Keratinocyte (primary cell): Measurements from ENCODE around the gene YDJC. TPM values are rescaled to one million over a fixed set of nuclear protein-coding genes. Genes with fewer than 3 reads are reported as not detected.

ENCODE experiments used
- DNase-seq: peaks from one replicate; pipeline ENCODE4 v3.0.0-alpha.2; 2011; ENCODE audit warnings: low read depth, missing footprints, low spot score
- FAIRE-seq: peaks from 2 replicates; lab custom pipeline; 2011; peaks lifted over from hg19 to GRCh38; lab: Jason Lieb, UNC
- H2AFZ ChIP-seq: 2 replicates; pipeline ENCODE4 v1.6.0; 2012; ENCODE audit warnings: low read length, control low read depth, inconsistent platforms; ENCODE audit not compliant: control insufficient read depth
- H3K27ac ChIP-seq: 2 replicates; pipeline ENCODE4 v1.5.1; 2011; ENCODE audit warnings: low read length; ENCODE audit not compliant: control insufficient read depth, insufficient read depth
- H3K27me3 ChIP-seq: 3 replicates; pipeline ENCODE4 v1.6.0; 2011; ENCODE audit warnings: low read length; ENCODE audit not compliant: control insufficient read depth, insufficient read depth; ENCODE audit errors: extremely low read depth
- H3K36me3 ChIP-seq, 2 experiments: 2 replicates in 1 of 2; 3 replicates in 1 of 2; pipeline ENCODE4 v1.5.1; 2011; ENCODE audit warnings: low read length in 2 of 2, mild to moderate bottlenecking in 1 of 2; ENCODE audit not compliant: control insufficient read depth in 2 of 2, insufficient read depth in 2 of 2; ENCODE audit errors: extremely low read depth in 1 of 2
- H3K4me1 ChIP-seq: 3 replicates; pipeline ENCODE4 v1.5.1; 2011; ENCODE audit warnings: low read length; ENCODE audit not compliant: control insufficient read depth, insufficient read depth; ENCODE audit errors: extremely low read depth
- H3K4me2 ChIP-seq: 3 replicates; pipeline ENCODE4 v1.6.0; 2011; ENCODE audit warnings: low read depth, low read length; ENCODE audit not compliant: control insufficient read depth, insufficient read depth; ENCODE audit errors: extremely low read depth
- H3K4me3 ChIP-seq, 3 experiments: fragments of 200-600 bp in 1 of 3; sonication (generic) in 1 of 3; 2 replicates in 2 of 3; 3 replicates in 1 of 3; pipeline ENCODE4 v1.5.1; 2011 to 2016; ENCODE audit warnings: low read length in 3 of 3, mild to moderate bottlenecking in 3 of 3, control low read depth in 2 of 3, inconsistent platforms in 1 of 3, low read depth in 1 of 3, mixed read lengths in 1 of 3, mixed run types in 1 of 3, moderate library complexity in 1 of 3; ENCODE audit not compliant: control insufficient read depth in 2 of 3, insufficient read depth in 2 of 3; ENCODE audit errors: extremely low read depth in 1 of 3
- H3K79me2 ChIP-seq: 2 replicates; pipeline ENCODE4 v1.6.0; 2012; ENCODE audit warnings: low read length; ENCODE audit not compliant: control insufficient read depth, insufficient read depth
- H3K9ac ChIP-seq: 3 replicates; pipeline ENCODE4 v1.6.0; 2011; ENCODE audit warnings: low read length; ENCODE audit not compliant: control insufficient read depth, insufficient read depth; ENCODE audit errors: extremely low read depth
- H3K9me1 ChIP-seq: 3 replicates; pipeline ENCODE4 v1.6.0; 2011; ENCODE audit warnings: low read length; ENCODE audit not compliant: control insufficient read depth, insufficient read depth; ENCODE audit errors: extremely low read depth
- H3K9me3 ChIP-seq: 2 replicates; pipeline ENCODE4 v1.5.1; 2012; ENCODE audit warnings: low read depth, low read length; ENCODE audit not compliant: control insufficient read depth
- H4K20me1 ChIP-seq: 3 replicates; pipeline ENCODE4 v1.6.0; 2011; ENCODE audit warnings: low read length; ENCODE audit not compliant: control insufficient read depth, insufficient read depth; ENCODE audit errors: extremely low read depth
- EZH2 ChIP-seq: IDR thresholded peaks from one replicate; pipeline ENCODE4 v1.6.1; 2012; ENCODE audit warnings: inconsistent platforms, mild to moderate bottlenecking, low read length, moderate library complexity
- dilution Hi-C: fragments of 300-500 bp; cut with MboI; formaldehyde crosslinking; loops from one replicate; pipeline ENCODE4 v1.7.0; 2020; ENCODE audit warnings: low sequenced_read_pairs; ENCODE audit not compliant: extremely low pct_ligation_motif_present
- polyA plus RNA-seq, 5 experiments: library from polyadenylated mRNA; depleted of rRNA in 3 of 5; stranded (reverse) in 3 of 5; stranded (forward) in 1 of 5; unstranded in 1 of 5; fragments of >200 nt; gene quantifications; 1 replicate in 1 of 5; 2 replicates in 3 of 5; 3 replicates in 1 of 5; pipeline versions ENCODE4 v1.2.1 to v1.2.3, GENCODE V29; 2011 to 2012; ENCODE audit warnings: missing spikeins in 2 of 5, low read depth in 1 of 5, low replicate concordance in 1 of 5
- TF ChIP-seq, protein P1 (sequence below), 3 experiments: IDR thresholded peaks in 1 of 3; conservative IDR thresholded peaks in 1 of 3; optimal IDR thresholded peaks in 1 of 3; 2 replicates in 2 of 3; 3 replicates in 1 of 3; pipeline versions ENCODE3 to v1.5.1; 2011; ENCODE audit warnings: low read length in 3 of 3, mild to moderate bottlenecking in 3 of 3, moderate library complexity in 2 of 3, control low read depth in 1 of 3, inconsistent platforms in 1 of 3; ENCODE audit not compliant: insufficient read depth in 2 of 3; ENCODE audit errors: extremely low read depth in 1 of 3

Gene YDJC
- polyA plus RNA-seq, 1 donor (not counting 4 experiments of a cell fraction or from before 2014, with no cell fraction given) = 18.2 TPM

DNA sequence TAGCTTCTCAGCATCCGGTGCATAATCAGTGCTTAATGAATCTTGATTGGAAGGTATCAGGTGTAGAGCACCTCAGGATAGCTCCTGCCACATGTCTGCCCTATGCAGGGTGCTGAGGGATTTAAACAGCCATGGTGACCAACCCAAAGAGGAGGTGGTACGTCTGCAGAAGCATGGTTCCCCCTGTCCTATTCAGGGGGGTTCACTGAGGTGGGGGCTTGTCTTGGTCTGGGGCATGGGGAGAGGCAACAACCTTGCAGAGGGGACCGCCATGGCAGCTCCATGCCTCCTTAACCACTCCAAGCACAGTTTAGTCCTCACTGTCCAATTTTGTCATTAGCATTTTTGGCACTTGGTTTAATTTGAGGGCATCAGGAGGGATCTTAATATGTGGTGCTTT, 37.4 kb downstream of the YDJC start:
- dilution Hi-C loops = no loop called here
- H3K9me1 ChIP-seq = peaks cover 6% of the 10 kb centered on the region
- no peak overlapping the region for H3K4me2 ChIP-seq
- no peaks in the 10 kb centered on the region for H3K9me3 ChIP-seq
- H3K36me3 ChIP-seq = peaks cover 30 to 31% of the 10 kb centered on the region in 2 experiments
- no peak for TF ChIP-seq EZH2
- TF ChIP-seq, protein P1, sequence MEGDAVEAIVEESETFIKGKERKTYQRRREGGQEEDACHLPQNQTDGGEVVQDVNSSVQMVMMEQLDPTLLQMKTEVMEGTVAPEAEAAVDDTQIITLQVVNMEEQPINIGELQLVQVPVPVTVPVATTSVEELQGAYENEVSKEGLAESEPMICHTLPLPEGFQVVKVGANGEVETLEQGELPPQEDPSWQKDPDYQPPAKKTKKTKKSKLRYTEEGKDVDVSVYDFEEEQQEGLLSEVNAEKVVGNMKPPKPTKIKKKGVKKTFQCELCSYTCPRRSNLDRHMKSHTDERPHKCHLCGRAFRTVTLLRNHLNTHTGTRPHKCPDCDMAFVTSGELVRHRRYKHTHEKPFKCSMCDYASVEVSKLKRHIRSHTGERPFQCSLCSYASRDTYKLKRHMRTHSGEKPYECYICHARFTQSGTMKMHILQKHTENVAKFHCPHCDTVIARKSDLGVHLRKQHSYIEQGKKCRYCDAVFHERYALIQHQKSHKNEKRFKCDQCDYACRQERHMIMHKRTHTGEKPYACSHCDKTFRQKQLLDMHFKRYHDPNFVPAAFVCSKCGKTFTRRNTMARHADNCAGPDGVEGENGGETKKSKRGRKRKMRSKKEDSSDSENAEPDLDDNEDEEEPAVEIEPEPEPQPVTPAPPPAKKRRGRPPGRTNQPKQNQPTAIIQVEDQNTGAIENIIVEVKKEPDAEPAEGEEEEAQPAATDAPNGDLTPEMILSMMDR (optimal IDR thresholded peaks at IDR 0.05 in 1 of 3, IDR thresholded peaks at IDR 0.05 in 1 of 3, conservative IDR thresholded peaks at IDR 0.05 in 1 of 3; ENCODE audit: extremely low read depth in 1 of 3, insufficient read depth in 2 of 3, low read length in 3 of 3) = no peak
- peaks cover 96% of the 10 kb centered on the region for H3K79me2 ChIP-seq
- no peak overlapping the region for H3K4me3 ChIP-seq
- no peaks in the 10 kb centered on the region for H3K27me3 ChIP-seq
- no peak for FAIRE-seq
- no peak overlapping the region for H3K9ac ChIP-seq
- H2AFZ ChIP-seq = no peak overlapping the region
- no peaks in the 10 kb centered on the region for H3K4me1 ChIP-seq
- H3K27ac ChIP-seq = no peak overlapping the region
- no peak for DNase-seq
- H4K20me1 ChIP-seq = peaks cover 36% of the 10 kb centered on the region

- no peak overlapping the region for H3K4me3 ChIP-seq
- peaks cover 30 to 31% of the 10 kb centered on the region in 2 experiments for H3K36me3 ChIP-seq
- H4K20me1 ChIP-seq = peaks cover 37% of the 10 kb centered on the region
- dilution Hi-C loops = no loop called here
- H3K79me2 ChIP-seq = peaks cover 96% of the 10 kb centered on the region
- no peak for TF ChIP-seq EZH2
- TF ChIP-seq, protein P1 (optimal IDR thresholded peaks at IDR 0.05 in 1 of 3, IDR thresholded peaks at IDR 0.05 in 1 of 3, conservative IDR thresholded peaks at IDR 0.05 in 1 of 3; ENCODE audit: extremely low read depth in 1 of 3, insufficient read depth in 2 of 3, low read length in 3 of 3) = no peak
- no peak for FAIRE-seq
- H3K9me1 ChIP-seq = peaks cover 6% of the 10 kb centered on the region
- H3K9me3 ChIP-seq = no peaks in the 10 kb centered on the region
- no peak for DNase-seq
- H3K27me3 ChIP-seq = no peaks in the 10 kb centered on the region
- no peak overlapping the region for H3K9ac ChIP-seq
- no peaks in the 10 kb centered on the region for H3K4me1 ChIP-seq
- no peak overlapping the region for H3K4me2 ChIP-seq
- no peak overlapping the region for H3K27ac ChIP-seq
- no peak overlapping the region for H2AFZ ChIP-seq
These were observed 38.1 kb downstream of the YDJC start for GRCh38 chr22:21591695-21592094.
